GM18520 (cell line): Measurements from ENCODE around the gene CAMSAP3.

Source experiments
- ATAC-seq: cut with Tn5 transposase; IDR thresholded peaks from one replicate; pipeline ENCODE4 v1.9.1; 2021; ENCODE audit not compliant: unreplicated experiment

Gene CAMSAP3

DNA sequence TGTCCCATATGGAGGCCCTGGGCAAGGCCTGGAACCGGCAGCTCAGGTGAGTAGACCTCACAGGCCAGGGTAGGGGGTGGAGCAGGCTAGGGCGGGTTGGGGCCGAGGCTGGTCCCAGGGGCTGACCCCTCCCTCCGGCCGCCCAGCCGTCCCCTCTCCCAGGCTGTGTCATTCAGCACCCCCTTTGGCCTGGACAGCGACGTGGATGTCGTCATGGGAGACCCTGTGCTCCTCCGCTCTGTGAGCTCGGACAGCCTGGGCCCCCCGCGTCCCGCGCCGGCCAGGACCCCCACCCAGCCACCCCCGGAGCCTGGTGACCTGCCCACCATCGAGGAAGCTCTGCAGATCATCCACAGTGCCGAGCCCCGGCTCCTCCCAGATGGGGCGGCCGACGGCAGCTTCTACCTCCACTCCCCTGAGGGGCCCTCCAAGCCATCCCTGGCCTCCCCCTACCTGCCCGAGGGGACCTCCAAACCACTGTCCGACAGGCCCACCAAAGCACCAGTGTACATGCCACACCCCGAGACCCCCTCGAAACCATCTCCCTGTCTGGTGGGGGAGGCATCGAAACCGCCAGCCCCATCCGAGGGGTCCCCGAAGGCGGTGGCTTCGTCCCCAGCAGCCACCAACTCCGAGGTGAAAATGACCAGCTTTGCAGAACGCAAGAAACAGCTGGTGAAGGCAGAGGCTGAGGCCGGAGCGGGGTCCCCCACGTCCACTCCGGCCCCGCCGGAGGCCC lies 16.0 kb downstream of the CAMSAP3 start:
- ATAC-seq: no peak

DNA sequence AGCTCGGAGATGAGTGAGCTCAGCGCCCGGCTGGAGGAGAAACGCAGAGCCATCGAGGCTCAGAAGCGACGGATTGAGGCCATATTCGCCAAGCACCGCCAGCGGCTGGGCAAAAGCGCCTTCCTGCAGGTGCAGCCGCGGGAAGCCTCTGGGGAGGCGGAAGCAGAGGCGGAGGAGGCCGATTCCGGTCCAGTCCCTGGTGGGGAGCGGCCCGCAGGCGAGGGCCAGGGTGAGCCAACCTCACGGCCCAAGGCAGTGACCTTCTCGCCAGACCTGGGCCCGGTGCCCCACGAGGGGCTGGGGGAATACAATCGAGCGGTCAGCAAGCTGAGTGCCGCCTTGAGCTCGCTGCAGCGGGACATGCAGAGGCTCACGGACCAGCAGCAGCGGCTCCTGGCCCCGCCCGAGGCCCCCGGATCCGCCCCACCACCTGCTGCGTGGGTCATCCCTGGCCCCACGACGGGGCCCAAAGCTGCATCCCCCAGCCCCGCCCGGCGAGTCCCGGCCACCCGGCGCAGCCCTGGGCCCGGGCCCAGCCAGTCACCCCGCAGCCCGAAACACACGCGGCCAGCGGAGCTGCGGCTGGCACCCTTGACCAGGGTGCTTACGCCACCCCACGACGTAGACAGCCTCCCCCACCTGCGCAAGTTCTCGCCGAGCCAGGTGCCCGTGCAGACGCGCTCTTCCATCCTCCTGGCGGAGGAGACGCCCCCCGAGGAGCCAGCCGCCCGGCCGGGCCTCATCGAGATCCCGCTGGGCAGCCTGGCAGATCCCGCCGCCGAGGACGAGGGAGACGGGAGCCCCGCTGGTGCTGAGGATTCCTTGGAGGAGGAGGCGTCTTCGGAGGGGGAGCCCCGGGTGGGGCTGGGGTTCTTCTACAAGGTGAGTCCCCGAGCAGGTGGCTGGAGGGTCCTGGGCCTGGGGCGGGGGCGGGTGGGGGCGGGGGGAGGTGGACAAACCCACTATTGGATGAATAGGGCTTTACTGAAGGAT lies 16.9 kb downstream of the CAMSAP3 start:
- no peak for ATAC-seq

DNA sequence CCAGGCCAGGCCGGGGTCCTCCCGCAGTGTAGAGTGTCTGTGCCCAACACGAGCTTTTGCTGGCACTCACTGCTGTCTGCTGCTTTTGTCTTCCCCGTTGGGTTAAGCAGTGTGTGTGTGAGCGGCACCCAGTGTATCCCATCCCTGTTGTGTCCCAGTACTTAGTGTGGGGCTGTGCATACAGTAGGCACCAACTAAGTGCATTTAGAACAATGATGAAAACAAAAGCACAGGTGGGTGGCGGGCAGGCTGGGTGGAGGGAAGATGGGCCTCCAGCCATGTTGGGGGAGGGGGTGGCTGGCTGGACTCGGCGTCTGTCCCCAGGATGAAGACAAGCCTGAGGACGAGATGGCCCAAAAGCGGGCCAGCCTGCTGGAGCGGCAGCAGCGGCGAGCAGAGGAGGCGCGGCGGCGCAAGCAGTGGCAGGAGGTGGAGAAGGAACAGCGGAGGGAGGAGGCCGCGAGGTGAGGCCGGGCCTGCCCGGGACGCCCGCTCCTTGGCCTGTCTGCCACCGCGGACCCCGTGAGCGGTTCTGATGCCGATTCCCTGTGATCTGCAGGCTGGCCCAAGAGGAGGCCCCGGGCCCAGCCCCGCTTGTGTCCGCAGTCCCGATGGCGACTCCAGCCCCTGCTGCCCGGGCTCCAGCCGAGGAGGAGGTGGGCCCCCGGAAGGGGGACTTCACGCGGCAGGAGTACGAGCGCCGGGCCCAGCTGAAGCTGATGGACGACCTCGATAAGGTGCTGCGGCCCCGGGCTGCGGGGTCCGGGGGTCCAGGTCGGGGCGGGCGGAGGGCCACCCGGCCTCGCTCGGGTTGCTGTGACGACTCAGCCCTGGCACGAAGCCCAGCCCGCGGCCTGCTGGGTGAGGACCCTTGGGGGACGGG lies 19.4 kb downstream of the CAMSAP3 start:
- no peak for ATAC-seq

DNA sequence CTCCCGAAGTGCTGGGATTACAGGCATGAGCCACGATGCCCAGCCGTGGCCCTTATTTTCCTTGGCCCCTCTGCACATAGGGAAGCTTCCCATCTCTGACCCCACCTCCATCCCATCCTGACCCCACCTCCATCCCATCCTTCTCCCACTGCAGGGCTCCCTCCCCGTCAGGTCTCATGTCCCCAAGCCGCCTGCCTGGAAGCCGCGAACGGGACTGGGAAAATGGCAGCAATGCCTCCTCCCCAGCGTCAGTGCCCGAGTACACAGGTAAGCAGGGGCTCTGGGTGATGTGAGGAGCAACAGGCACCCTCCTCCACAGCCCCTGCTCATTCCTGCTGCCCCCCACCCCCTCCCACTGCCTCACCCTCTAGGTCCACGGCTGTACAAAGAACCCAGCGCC lies 21.5 kb downstream of the CAMSAP3 start:
- no peak for ATAC-seq

DNA sequence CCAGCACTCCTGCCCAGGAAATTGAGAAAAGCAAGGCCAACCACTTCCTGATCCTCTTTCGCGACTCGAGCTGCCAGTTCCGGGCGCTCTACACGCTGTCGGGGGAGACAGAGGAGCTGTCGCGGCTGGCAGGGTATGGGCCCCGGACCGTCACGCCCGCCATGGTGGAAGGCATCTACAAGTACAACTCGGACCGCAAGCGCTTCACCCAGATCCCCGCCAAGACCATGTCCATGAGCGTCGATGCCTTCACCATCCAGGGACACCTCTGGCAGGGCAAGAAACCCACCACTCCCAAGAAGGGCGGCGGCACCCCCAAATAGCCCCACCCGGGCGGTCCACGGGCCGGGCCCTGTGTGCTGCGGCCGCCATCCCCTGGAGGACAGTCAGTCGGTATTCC lies 22.1 kb downstream of the CAMSAP3 start:
- ATAC-seq: no peak

DNA sequence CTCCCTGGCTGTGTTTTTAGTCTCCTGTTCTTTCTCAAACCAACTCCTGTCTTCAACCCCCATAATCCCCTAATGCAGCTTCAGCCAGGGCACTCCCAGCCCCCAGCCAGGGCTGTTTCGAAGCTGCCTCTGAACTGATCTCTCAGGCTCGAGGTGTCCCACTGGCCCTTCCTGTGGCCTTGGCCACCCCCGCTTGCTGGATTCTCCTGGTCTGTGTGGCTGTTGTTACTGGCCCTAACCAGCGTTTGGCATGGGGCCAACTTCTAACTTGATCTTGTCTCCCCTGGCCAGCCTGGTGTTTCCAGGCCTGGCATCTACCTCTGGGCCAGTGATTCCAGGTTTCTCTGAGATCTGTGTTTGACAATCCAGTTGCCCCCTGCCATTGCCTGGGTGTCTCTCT lies 22.7 kb downstream of the CAMSAP3 start:
- no peak for ATAC-seq

DNA sequence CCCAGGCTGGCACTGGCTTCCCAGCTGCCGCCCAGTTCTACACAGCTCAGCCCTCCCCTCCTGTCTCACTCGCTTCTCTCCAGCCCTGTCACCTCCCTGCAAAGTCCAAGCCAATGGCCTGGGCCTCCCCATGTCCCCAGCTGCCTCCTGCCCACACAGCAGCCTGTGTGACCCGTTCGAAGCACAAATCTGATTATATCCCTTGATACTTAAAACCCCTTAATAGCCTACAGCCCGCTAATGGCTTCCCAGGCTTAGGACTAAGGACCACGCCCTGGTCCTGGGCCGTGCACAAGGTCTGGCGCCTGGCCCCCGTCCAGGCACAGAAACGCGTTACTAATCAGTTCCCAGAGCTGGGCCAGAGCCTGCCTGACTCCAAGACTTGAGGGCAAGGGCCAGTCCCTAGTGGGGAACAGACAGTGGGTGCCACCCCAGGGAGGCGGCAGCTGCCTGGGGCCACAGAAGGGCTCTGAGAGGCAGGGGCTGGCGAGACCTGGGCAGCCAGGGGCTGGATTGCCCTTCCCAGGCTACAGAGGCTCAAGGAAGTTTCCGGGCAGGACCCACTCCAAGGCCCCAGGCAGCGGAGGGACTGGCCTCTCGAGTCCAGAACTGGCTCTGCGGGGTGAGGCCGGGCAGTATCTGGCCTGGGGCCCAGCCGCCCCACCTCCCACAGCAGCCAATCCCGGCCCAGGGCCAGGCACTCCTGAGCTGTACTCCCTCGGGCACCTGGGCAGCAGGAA lies 23.3 kb downstream of the CAMSAP3 start:
- no peak for ATAC-seq

DNA sequence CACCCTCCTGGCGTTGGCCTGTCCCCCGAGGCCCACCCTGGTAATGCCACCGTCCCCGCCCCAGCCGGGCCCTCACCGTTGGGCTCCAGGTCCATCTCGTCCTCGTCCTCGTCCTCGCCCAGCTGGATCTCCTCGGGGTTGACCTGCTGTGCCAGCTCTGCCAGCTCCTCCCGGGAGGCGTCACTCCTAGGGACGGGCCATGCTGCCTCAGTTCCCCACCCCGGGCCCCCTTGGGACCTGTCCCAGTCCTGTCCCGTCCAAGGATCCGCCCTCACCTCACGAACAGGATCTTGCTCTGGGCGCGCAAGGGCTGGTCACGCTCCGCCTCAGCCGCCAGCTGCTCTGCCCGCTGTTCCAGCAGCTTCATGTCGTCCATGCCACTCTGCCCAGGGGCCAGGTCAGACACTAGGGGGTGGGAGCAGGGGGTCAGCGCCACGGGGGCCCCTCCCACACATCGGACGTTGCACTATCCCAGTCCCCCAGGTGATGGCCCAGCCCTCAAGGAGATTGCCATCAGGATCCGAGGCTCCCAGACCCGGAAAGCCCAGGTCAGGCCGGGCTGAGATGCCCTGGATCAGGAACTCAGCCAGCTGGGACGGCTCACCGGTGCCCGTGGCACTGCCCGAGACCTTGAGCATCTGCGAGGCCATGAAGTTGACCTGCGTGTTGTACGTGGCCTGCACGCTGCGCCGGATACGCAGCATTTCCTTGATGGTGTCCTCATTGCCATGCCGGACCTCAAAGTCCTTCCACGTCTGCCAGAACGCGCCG lies 24.2 kb downstream of the CAMSAP3 start:
- ATAC-seq: no peak

DNA sequence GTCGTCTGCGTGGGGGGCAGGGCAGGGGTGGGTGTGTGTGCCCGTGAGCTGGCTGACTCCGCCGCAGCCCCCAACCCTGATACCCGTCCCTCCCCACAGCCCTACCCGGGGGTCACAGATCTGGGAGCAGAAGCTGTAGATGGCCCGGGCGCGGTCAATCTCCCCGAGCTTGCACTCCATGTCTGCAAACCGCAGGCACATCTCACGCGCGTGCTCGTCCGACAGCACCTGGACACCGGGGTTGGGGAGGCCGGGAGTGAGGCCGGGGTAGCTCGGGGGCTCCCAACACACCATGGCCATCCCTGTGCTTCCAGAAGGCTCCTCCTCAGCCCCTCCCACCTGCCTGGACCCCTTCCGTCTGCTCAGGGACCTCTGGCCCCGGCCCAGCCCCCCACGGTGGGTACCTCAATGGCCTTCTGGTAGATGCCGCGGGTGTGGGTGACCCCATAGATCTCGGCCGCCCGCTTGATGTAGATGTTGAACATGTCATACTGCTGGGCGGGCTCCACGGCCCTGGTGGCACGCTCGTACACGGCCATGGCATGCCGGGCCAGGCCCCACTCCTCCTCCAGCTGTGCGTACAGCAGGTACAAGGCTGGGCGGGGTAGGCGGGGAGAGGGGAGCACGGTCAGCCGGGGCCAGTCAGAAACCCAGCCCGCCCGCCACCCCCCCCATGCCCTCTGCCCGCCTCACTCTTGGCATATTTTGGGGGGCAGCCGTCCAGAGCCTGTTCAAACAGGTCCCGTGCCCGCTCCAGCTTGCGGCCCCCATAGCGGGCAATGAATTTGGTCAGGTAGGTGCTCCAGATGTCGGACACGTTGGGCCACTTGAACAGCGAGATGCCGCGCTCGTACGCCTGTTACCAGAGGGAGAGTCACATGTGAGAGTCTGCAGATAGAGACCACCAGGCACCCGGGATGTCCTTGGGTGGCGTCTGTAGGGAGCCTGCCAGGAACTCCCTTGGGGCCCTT lies 25.1 kb downstream of the CAMSAP3 start:
- ATAC-seq: no peak

DNA sequence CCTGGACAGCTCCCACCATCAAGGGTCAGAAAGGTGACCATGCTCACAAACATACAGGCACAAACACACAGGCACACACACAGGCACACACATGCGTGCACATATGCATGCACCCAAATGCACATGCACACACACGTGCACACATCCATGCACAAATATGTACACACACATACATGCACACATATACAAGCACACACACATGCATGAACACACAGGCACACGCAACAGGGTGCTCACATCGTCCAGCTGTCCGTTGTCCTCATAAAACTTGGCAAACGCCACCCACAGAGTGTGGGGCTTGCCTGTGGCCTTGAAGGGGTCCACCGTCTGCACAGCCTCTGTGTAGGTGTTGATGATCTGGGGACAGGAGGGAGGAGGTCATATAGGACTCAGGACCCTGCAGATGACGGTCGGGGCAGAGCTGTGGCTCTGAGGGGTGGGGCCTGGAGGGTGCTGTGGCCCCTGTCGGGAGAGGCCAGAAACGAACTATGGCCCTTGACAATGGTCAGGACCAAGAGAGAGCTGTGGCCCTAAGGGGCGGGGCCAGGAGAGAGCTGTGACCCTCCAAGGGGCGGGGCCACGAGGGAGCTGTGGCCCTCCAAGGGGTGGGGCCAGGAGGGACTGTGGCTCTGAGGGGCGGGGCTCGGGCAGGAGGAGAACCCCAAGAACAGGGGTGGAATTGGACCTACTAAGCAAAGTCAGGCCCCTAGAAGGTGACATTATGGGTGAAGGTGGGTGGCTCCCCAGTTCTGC lies 27.4 kb downstream of the CAMSAP3 start:
- ATAC-seq: no peak

DNA sequence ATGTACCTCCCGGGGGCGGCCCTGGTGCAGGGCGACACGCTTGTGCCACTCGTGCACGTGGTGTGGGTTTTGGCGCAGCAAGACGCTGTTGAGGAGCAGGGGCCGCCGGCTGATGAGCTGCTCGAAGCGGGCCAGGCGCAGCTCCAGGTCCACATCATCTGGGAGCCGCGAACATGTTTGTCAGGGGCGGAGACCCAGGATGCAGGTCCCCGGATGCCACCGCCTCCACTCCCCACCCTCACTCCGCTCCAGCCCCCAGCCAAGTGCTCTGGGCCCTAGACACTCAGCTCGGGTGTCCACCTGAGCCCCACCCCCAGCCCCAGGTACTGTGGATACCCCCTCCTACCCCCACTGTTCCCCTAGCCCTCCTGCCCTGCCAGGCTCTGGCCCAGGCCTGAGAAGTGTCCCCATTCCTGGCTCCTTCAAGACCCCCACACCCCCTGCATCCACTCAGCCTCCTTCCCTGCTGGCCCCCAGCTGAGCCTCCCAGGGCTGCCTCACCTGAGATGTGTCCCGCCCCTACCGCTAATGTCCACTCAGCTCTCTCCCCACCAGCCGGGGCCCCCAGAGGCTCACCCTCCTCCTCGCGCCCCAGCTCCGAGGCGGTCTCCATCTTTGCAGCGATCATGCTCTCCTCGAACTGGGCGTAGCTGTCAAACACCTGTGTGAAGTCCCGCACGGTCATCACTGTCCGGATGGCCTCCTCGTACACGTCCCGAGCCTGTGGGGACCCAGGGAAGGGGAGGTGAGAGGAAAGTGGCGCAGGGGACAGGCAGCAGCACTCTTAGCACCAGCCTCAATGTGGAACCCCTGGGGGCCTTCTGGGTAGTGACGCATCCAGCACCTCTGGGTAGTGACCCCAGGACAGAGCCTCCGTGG lies 28.3 kb downstream of the CAMSAP3 start:
- ATAC-seq: no peak

DNA sequence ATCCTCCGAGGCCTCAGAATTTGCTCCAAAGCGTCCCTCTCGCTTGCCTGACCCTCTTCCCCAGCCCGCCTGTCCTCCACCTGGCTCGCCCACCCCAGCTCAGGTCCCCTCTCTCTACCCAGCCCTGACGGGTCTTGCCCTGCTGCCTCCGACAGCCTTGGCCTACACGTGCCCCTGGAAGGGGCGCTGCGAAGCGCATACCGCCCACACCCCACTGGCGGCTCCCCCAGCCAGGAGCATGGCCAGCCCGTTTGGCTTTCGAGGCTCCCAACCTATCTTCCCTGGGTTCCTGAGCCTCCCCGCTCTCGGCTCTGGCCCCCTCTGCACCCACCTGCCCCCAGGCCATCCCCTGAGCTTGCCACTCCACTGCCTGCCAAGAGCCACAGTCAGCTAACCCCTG lies 29.1 kb downstream of the CAMSAP3 start:
- no peak for ATAC-seq

DNA sequence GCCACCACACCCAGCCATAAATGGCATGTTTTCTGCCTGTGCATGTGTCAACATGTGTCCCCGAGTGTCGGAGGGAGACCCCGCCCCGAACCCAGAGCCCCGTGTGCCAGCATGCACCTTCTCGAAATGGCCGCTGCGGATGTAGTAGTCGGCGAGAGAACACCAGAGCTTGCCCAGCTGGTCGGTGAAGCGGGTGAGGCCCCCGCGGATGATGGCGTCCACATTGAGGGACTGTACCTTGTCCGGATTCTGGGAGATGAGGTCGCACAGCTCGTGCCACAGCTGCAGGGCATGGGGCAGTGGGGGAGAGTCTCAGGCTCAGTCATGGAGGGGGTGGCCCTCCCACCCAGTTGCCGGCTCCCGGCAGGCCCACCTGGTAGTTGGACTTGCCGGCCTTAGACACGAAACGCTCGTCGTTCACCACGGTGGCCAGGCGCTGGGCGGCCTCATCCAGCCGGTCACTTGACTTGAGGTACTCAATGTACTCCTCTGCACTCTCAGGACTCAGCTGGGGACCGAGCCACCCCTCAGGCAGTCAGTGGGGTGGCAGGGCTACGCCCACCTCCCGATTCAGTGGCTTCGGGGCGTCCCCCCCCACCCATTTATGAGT lies 30.2 kb downstream of the CAMSAP3 start:
- ATAC-seq: no peak

DNA sequence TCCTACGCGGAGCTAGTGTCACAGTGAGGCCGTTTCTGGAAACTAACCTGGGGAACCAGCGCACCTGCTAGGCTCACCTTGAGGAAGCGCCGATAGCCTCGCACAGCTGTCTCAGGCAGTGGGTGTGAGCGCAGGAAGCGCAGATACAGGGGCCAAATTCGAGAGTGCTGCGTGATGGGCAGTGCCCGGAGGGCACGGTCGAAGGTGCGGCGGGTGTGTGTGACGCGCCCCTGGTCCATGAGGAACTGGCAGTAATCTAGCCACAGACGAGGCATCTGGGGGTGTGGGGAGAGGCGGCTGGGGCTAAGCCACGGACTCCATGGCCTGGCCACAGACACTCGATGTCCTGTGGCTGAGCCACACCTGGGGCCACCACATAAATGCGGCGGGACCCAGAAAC lies 31.5 kb downstream of the CAMSAP3 start:
- no peak for ATAC-seq

DNA sequence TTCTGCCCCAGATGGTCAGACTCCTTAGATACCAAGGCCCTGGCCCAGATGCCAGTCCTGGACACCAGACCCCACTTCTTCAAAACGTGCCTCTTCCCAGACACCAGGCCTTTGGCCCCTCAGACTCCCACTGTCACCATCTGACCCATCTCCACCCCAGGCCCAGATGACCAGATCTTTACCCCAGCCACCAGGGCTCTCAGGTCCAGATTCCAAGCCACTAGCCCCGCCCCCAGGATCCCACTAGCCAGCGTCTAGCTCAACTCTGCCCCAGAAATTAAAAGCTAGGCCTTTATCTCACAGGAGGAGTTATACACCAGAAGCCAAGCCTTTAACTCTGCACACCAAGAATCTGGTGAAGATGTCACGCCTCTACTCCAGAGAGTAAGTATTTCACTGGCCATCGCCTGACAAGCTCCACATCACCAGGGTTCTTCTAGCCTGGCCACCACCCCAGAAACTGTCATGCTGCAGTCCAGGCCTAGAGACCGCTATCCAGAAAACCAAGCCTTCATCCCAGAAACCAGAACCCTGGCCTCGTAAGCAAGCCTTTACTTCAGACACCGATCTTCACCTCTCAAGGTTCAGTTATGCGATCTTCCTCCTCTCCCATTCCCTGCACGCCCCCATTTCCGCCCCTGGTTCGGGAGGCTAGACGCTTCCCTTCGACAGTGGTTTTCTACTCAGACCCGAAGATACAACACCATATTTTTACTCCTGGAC lies 33.1 kb downstream of the CAMSAP3 start:
- ATAC-seq: no peak
